ENCODE results near the gene ARHGEF6. TPM values are rescaled to one million over a fixed set of nuclear protein-coding genes. Genes with fewer than 3 reads are reported as not detected.

The ARHGEF6 gene
- total and polyA plus RNA-seq, 4 donors: 1.6 to 9.2 (median 4.2) TPM

DNA sequence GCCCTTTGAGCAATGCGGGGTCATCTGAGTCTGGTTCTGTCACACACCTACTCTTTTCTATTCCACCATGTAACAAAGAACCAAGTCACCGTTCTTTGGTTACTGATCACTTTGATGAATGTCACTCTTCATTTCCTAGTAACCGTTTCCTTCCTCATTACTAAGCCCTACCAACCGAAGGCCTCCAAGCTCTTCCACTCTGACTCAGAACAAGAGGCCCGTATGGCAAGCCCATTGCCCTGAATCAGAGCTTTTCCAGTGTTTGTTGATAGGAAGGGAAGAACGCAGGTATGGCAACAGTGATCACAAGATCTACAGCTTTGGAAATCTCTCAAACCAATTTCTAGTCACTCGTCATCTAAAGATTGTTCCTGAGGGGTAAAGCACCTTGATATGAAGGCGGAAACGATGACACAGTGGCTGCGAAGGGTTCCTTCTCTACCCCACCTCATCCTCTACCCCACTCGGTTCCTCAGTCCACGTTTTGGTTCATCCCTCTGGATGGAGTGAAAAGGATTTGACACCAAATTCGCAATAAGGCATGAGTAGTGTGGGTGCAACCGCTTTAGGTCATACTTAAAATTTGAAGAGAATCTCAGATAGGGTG lies 160.7 kb downstream of the ARHGEF6 start:
- no peak overlapping the region for H3K4me3 ChIP-seq (ENCODE audit: low read depth in 1 of 3, low read length in 3 of 3)
- H3K4me1 ChIP-seq (ENCODE audit: control insufficient read depth in 4 of 4, insufficient read depth in 4 of 4, low read length in 3 of 4): no peaks in the 10 kb centered on the region
- no peak overlapping the region for H3K9ac ChIP-seq (ENCODE audit: low read depth in 1 of 2, low read length in 2 of 2)
- peaks cover 0 to 6% (median 0%) of the 10 kb centered on the region in 4 donors for H3K9me3 ChIP-seq (ENCODE audit: control insufficient read depth in 4 of 4, low read length in 3 of 4)
- no peak overlapping the region for H3K27ac ChIP-seq (ENCODE audit: low read depth in 1 of 2, low read length in 2 of 2)
- H3K36me3 ChIP-seq (ENCODE audit: control insufficient read depth in 4 of 4, insufficient read depth in 3 of 4, low read depth in 1 of 4, low read length in 3 of 4): no peaks in the 10 kb centered on the region
- 83% methylated on average over 14 of the region's 14 CpGs for WGBS
- TF ChIP-seq, protein P1, sequence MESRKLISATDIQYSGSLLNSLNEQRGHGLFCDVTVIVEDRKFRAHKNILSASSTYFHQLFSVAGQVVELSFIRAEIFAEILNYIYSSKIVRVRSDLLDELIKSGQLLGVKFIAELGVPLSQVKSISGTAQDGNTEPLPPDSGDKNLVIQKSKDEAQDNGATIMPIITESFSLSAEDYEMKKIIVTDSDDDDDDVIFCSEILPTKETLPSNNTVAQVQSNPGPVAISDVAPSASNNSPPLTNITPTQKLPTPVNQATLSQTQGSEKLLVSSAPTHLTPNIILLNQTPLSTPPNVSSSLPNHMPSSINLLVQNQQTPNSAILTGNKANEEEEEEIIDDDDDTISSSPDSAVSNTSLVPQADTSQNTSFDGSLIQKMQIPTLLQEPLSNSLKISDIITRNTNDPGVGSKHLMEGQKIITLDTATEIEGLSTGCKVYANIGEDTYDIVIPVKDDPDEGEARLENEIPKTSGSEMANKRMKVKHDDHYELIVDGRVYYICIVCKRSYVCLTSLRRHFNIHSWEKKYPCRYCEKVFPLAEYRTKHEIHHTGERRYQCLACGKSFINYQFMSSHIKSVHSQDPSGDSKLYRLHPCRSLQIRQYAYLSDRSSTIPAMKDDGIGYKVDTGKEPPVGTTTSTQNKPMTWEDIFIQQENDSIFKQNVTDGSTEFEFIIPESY (IDR thresholded peaks at IDR 0.05): no peak
- TF ChIP-seq GABPA (IDR thresholded peaks at IDR 0.05 in 1 of 2, conservative IDR thresholded peaks at IDR 0.05 in 1 of 2) (no peak), NR2F2 (IDR thresholded peaks at IDR 0.05) (no peak), YY1 (IDR thresholded peaks at IDR 0.05) (no peak), FOXA2 (IDR thresholded peaks at IDR 0.05) (no peak), SP1 (IDR thresholded peaks at IDR 0.05) (no peak), RAD21 (IDR thresholded peaks at IDR 0.05) (no peak), EGR1 (IDR thresholded peaks at IDR 0.05; ENCODE audit: low read depth in 2 of 2) (no peak), FOXA1 (IDR thresholded peaks at IDR 0.05) (no peak), TAF1 (conservative IDR thresholded peaks at IDR 0.05) (no peak), RXRA (IDR thresholded peaks at IDR 0.05) (no peak), HNF4G (IDR thresholded peaks at IDR 0.05) (no peak), JUND (IDR thresholded peaks at IDR 0.05) (no peak), HNF4A (conservative IDR thresholded peaks at IDR 0.05) (no peak)
- TF ChIP-seq, protein P2, sequence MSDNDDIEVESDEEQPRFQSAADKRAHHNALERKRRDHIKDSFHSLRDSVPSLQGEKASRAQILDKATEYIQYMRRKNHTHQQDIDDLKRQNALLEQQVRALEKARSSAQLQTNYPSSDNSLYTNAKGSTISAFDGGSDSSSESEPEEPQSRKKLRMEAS (IDR thresholded peaks at IDR 0.05): no peak
- TF ChIP-seq, protein P3, sequence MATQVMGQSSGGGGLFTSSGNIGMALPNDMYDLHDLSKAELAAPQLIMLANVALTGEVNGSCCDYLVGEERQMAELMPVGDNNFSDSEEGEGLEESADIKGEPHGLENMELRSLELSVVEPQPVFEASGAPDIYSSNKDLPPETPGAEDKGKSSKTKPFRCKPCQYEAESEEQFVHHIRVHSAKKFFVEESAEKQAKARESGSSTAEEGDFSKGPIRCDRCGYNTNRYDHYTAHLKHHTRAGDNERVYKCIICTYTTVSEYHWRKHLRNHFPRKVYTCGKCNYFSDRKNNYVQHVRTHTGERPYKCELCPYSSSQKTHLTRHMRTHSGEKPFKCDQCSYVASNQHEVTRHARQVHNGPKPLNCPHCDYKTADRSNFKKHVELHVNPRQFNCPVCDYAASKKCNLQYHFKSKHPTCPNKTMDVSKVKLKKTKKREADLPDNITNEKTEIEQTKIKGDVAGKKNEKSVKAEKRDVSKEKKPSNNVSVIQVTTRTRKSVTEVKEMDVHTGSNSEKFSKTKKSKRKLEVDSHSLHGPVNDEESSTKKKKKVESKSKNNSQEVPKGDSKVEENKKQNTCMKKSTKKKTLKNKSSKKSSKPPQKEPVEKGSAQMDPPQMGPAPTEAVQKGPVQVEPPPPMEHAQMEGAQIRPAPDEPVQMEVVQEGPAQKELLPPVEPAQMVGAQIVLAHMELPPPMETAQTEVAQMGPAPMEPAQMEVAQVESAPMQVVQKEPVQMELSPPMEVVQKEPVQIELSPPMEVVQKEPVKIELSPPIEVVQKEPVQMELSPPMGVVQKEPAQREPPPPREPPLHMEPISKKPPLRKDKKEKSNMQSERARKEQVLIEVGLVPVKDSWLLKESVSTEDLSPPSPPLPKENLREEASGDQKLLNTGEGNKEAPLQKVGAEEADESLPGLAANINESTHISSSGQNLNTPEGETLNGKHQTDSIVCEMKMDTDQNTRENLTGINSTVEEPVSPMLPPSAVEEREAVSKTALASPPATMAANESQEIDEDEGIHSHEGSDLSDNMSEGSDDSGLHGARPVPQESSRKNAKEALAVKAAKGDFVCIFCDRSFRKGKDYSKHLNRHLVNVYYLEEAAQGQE (IDR thresholded peaks at IDR 0.05): no peak
- TF ChIP-seq, protein P4, sequence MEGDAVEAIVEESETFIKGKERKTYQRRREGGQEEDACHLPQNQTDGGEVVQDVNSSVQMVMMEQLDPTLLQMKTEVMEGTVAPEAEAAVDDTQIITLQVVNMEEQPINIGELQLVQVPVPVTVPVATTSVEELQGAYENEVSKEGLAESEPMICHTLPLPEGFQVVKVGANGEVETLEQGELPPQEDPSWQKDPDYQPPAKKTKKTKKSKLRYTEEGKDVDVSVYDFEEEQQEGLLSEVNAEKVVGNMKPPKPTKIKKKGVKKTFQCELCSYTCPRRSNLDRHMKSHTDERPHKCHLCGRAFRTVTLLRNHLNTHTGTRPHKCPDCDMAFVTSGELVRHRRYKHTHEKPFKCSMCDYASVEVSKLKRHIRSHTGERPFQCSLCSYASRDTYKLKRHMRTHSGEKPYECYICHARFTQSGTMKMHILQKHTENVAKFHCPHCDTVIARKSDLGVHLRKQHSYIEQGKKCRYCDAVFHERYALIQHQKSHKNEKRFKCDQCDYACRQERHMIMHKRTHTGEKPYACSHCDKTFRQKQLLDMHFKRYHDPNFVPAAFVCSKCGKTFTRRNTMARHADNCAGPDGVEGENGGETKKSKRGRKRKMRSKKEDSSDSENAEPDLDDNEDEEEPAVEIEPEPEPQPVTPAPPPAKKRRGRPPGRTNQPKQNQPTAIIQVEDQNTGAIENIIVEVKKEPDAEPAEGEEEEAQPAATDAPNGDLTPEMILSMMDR (IDR thresholded peaks at IDR 0.05; ENCODE audit: low read depth, low read length, missing input control): no peak
- TF ChIP-seq, protein P5, sequence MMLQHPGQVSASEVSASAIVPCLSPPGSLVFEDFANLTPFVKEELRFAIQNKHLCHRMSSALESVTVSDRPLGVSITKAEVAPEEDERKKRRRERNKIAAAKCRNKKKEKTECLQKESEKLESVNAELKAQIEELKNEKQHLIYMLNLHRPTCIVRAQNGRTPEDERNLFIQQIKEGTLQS (IDR thresholded peaks at IDR 0.05): no peak
- H3K27me3 ChIP-seq (ENCODE audit: control insufficient read depth in 4 of 4, insufficient read depth in 4 of 4, low read length in 3 of 4): no peaks in the 10 kb centered on the region
- DNase-seq (ENCODE audit: low spot score): no peak

Data from liver (tissue), 9 donors.